ENCODE data around the gene FAM20B.

- TF ChIP-seq CTCF (IDR thresholded peaks at IDR 0.05) (no peak), EZH2 (IDR thresholded peaks at IDR 0.05; ENCODE audit: borderline replicate concordance, insufficient read depth, low read depth, low read length, poor library complexity, severe bottlenecking) (no peak)
These were observed 1.6 kb upstream of the FAM20B start for GRCh38 chr1:179023946-179024650.

Data from B cell (primary cell).